ENCODE results near the gene PIGM. TPM values are rescaled to one million over a fixed set of nuclear protein-coding genes. Genes with fewer than 3 reads are reported as not detected.

The PIGM gene
- total RNA-seq, 8 experiments from 2014 or later = 5.5 to 12.3 (median 10.3) TPM

GRCh38 chr1:159992161-159992560 is 39.6 kb downstream of the PIGM start:
- in situ Hi-C loops (cut with MboI; ENCODE audit: low pct_unique_long_range_greater_than_20kb in 2 of 9, low sequenced_read_pairs in 9 of 9, unreplicated experiment in 9 of 9) = loop anchor here in 2 of 9 experiments (25.0 kb wide), 2 partner anchors 155 to 205 kb away; partner anchors contain the start of genes DUSP23 (in 1 of the 2) and SLAMF8 (in 1 of the 2)
- WGBS, 10 experiments = 80 to 100% (median 87%) methylated on average over 1 of the region's 1 CpG; no CpG with 5 or more reads in 6 of the 10 experiments
- ATAC-seq (replicated peaks in 6 of 8) = peak in 1 of 8 experiments; percentile 47
- Histone ChIP-seq H3K27ac (no peak overlapping the region), H3K4me3 (no peak overlapping the region), H3K4me1 (replicated peaks in 1 of 2) (peaks cover 0 to 4% of the 10 kb centered on the region in 2 donors)

- Histone ChIP-seq H3K4me1 (replicated peaks in 1 of 2) (peaks cover 0 to 4% of the 10 kb centered on the region in 2 donors), H3K4me3 (no peak overlapping the region), H3K27ac (no peak overlapping the region)
- WGBS, 10 experiments = 14 to 100% (median 83%) methylated on average over 1 to 4 of the region's 4 CpGs
- in situ Hi-C loops (cut with MboI; ENCODE audit: low pct_unique_long_range_greater_than_20kb in 2 of 9, low sequenced_read_pairs in 9 of 9, unreplicated experiment in 9 of 9) = loop anchor here in 2 of 9 experiments (25.0 kb wide), 2 partner anchors 154 to 204 kb away; partner anchors contain the start of genes DUSP23 (in 1 of the 2) and SLAMF8 (in 1 of the 2)
- ATAC-seq (replicated peaks in 6 of 8) = peak in 1 of 8 experiments; percentile 50
Observed at GRCh38 chr1:159991513-159991912, 40.3 kb downstream of the PIGM start.

GRCh38 chr1:159990005-159990404 is 41.8 kb downstream of the PIGM start:
- Histone ChIP-seq H3K4me3 (no peak overlapping the region), H3K27ac (no peak overlapping the region), H3K4me1 (replicated peaks in 1 of 2) (peaks cover 0 to 4% of the 10 kb centered on the region in 2 donors)
- in situ Hi-C loops (cut with MboI; ENCODE audit: low pct_unique_long_range_greater_than_20kb in 2 of 9, low sequenced_read_pairs in 9 of 9, unreplicated experiment in 9 of 9) = loop anchor here in 2 of 9 experiments (25.0 kb wide), 2 partner anchors 153 to 203 kb away; partner anchors contain the start of genes DUSP23 (in 1 of the 2) and SLAMF8 (in 1 of the 2)
- peak in 1 of 8 experiments; percentile 43 for ATAC-seq (replicated peaks in 6 of 8)
- WGBS, 10 experiments = 29 to 100% (median 80%) methylated on average over 1 to 5 of the region's 5 CpGs; no CpG with 5 or more reads in 1 of the 10 experiments

GRCh38 chr1:159989581-159989980 is 42.2 kb downstream of the PIGM start:
- Histone ChIP-seq H3K4me3 (no peak overlapping the region), H3K4me1 (replicated peaks in 1 of 2) (peaks cover 0 to 4% of the 10 kb centered on the region in 2 donors), H3K27ac (no peak overlapping the region)
- in situ Hi-C loops (cut with MboI; ENCODE audit: low pct_unique_long_range_greater_than_20kb in 2 of 9, low sequenced_read_pairs in 9 of 9, unreplicated experiment in 9 of 9) = loop anchor here in 2 of 9 experiments (25.0 kb wide), 2 partner anchors 152 to 202 kb away; partner anchors contain the start of genes DUSP23 (in 1 of the 2) and SLAMF8 (in 1 of the 2)
- ATAC-seq (replicated peaks in 6 of 8) = peak in 3 of 8 experiments; percentile 47 to 95 (median 70)
- 0 to 90% (median 83%) methylated on average over 1 to 3 of the region's 3 CpGs; no CpG with 5 or more reads in 2 of the 10 experiments for WGBS, 10 experiments

- ATAC-seq (replicated peaks in 6 of 8) = no peak
- Histone ChIP-seq H3K4me1 (replicated peaks in 1 of 2) (peaks cover 0 to 4% of the 10 kb centered on the region in 2 donors), H3K4me3 (no peak overlapping the region), H3K27ac (no peak overlapping the region)
- in situ Hi-C loops (cut with MboI; ENCODE audit: low pct_unique_long_range_greater_than_20kb in 2 of 9, low sequenced_read_pairs in 9 of 9, unreplicated experiment in 9 of 9) = loop anchor here in 2 of 9 experiments (25.0 kb wide), 2 partner anchors 151 to 201 kb away; partner anchors contain the start of genes DUSP23 (in 1 of the 2) and SLAMF8 (in 1 of the 2)
- WGBS, 10 experiments = 0 to 86% (median 57%) methylated on average over 1 of the region's 1 CpG; no CpG with 5 or more reads in 6 of the 10 experiments
Observed at GRCh38 chr1:159988006-159988405, 43.8 kb downstream of the PIGM start.

- ATAC-seq (replicated peaks in 6 of 8) = no peak
- in situ Hi-C loops (cut with MboI; ENCODE audit: low pct_unique_long_range_greater_than_20kb in 2 of 9, low sequenced_read_pairs in 9 of 9, unreplicated experiment in 9 of 9) = loop anchor here in 2 of 9 experiments (25.0 kb wide), 2 partner anchors 150 to 200 kb away; partner anchors contain the start of genes DUSP23 (in 1 of the 2) and SLAMF8 (in 1 of the 2)
- WGBS, 10 experiments = 40 to 100% (median 86%) methylated on average over 1 to 4 of the region's 4 CpGs; no CpG with 5 or more reads in 2 of the 10 experiments
Observed at GRCh38 chr1:159987186-159987585, 44.6 kb downstream of the PIGM start.

GRCh38 chr1:159986531-159986930 is 45.3 kb downstream of the PIGM start:
- H3K27ac ChIP-seq = no peak overlapping the region
- H3K4me3 ChIP-seq = no peak overlapping the region
- ATAC-seq (replicated peaks in 6 of 8) = no peak
- 60 to 100% (median 83%) methylated on average over 1 of the region's 1 CpG; no CpG with 5 or more reads in 4 of the 10 experiments for WGBS, 10 experiments
- H3K4me1 ChIP-seq (replicated peaks in 1 of 2) = peaks cover 0 to 4% of the 10 kb centered on the region in 2 donors
- in situ Hi-C loops (cut with MboI; ENCODE audit: low pct_unique_long_range_greater_than_20kb in 2 of 9, low sequenced_read_pairs in 9 of 9, unreplicated experiment in 9 of 9) = loop anchor here in 2 of 9 experiments (25.0 kb wide), 2 partner anchors 149 to 199 kb away; partner anchors contain the start of genes DUSP23 (in 1 of the 2) and SLAMF8 (in 1 of the 2)

More at GRCh38 chr1:159987186-159987585, 44.6 kb downstream of the PIGM start:
- Histone ChIP-seq H3K27ac (no peak overlapping the region), H3K4me3 (no peak overlapping the region), H3K4me1 (replicated peaks in 1 of 2) (peaks cover 0 to 4% of the 10 kb centered on the region in 2 donors)

- H3K4me1 ChIP-seq (replicated peaks in 1 of 2) = peaks cover 0 to 4% of the 10 kb centered on the region in 2 donors
- no peak for ATAC-seq (replicated peaks in 6 of 8)
- H3K4me3 ChIP-seq = no peak overlapping the region
- WGBS, 10 experiments = 47 to 100% (median 67%) methylated on average over 1 to 2 of the region's 2 CpGs; no CpG with 5 or more reads in 2 of the 10 experiments
- in situ Hi-C loops (cut with MboI; ENCODE audit: low pct_unique_long_range_greater_than_20kb in 2 of 9, low sequenced_read_pairs in 9 of 9, unreplicated experiment in 9 of 9) = loop anchor here in 2 of 9 experiments (25.0 kb wide), 2 partner anchors 149 to 199 kb away; partner anchors contain the start of genes DUSP23 (in 1 of the 2) and SLAMF8 (in 1 of the 2)
- no peak overlapping the region for H3K27ac ChIP-seq
Observed at GRCh38 chr1:159986093-159986492, 45.7 kb downstream of the PIGM start.

GRCh38 chr1:159985473-159985872 is 46.3 kb downstream of the PIGM start:
- no peak overlapping the region for H3K4me3 ChIP-seq
- in situ Hi-C loops (cut with MboI; ENCODE audit: low pct_unique_long_range_greater_than_20kb in 2 of 9, low sequenced_read_pairs in 9 of 9, unreplicated experiment in 9 of 9) = loop anchor here in 2 of 9 experiments (25.0 kb wide), 2 partner anchors 148 to 198 kb away; partner anchors contain the start of genes DUSP23 (in 1 of the 2) and SLAMF8 (in 1 of the 2)
- H3K27ac ChIP-seq = no peak overlapping the region
- ATAC-seq (replicated peaks in 6 of 8) = peak in 1 of 8 experiments; percentile 54
- H3K4me1 ChIP-seq (replicated peaks in 1 of 2) = peaks cover 0 to 4% of the 10 kb centered on the region in 2 donors
- 76 to 100% (median 85%) methylated on average over 1 to 6 of the region's 6 CpGs; no CpG with 5 or more reads in 2 of the 10 experiments for WGBS, 10 experiments

- WGBS, 10 experiments = 0 to 68% (median 57%) methylated on average over 1 to 5 of the region's 5 CpGs; no CpG with 5 or more reads in 1 of the 10 experiments
- no peak overlapping the region for H3K27ac ChIP-seq
- H3K4me3 ChIP-seq = no peak overlapping the region
- no peaks in the 10 kb centered on the region for H3K4me1 ChIP-seq (replicated peaks in 1 of 2)
- ATAC-seq (replicated peaks in 6 of 8) = no peak
- in situ Hi-C loops (cut with MboI; ENCODE audit: low pct_unique_long_range_greater_than_20kb in 2 of 9, low sequenced_read_pairs in 9 of 9, unreplicated experiment in 9 of 9) = loop anchor here in 2 of 9 experiments (25.0 kb wide), 2 partner anchors 146 to 196 kb away; partner anchors contain the start of genes DUSP23 (in 1 of the 2) and SLAMF8 (in 1 of the 2)
Observed at GRCh38 chr1:159983681-159984080, 48.1 kb downstream of the PIGM start.

- 13 to 100% (median 88%) methylated on average over 1 to 6 of the region's 6 CpGs for WGBS, 10 experiments
- Histone ChIP-seq H3K4me1 (replicated peaks in 1 of 2) (no peaks in the 10 kb centered on the region), H3K4me3 (no peak overlapping the region), H3K27ac (no peak overlapping the region)
- ATAC-seq (replicated peaks in 6 of 8) = peak in 3 of 8 experiments; percentile 26 to 89 (median 60)
- in situ Hi-C loops (cut with MboI; ENCODE audit: low pct_unique_long_range_greater_than_20kb in 2 of 9, low sequenced_read_pairs in 9 of 9, unreplicated experiment in 9 of 9) = loop anchor here in 2 of 9 experiments (25.0 kb wide), 2 partner anchors 145 to 195 kb away; partner anchors contain the start of genes DUSP23 (in 1 of the 2) and SLAMF8 (in 1 of the 2)
Observed at GRCh38 chr1:159982280-159982679, 49.5 kb downstream of the PIGM start.

GRCh38 chr1:159981351-159982055 is 50.3 kb downstream of the PIGM start:
- WGBS, 10 experiments = 70 to 100% (median 91%) methylated on average over 1 to 6 of the region's 6 CpGs; no CpG with 5 or more reads in 4 of the 10 experiments
- H3K4me3 ChIP-seq = no peak overlapping the region
- in situ Hi-C loops (cut with MboI; ENCODE audit: low pct_unique_long_range_greater_than_20kb in 2 of 9, low sequenced_read_pairs in 9 of 9, unreplicated experiment in 9 of 9) = loop anchor here in 2 of 9 experiments (25.0 kb wide), 2 partner anchors 144 to 194 kb away; partner anchors contain the start of genes DUSP23 (in 1 of the 2) and SLAMF8 (in 1 of the 2)
- no peaks in the 10 kb centered on the region for H3K4me1 ChIP-seq (replicated peaks in 1 of 2)
- no peak overlapping the region for H3K27ac ChIP-seq
- no peak for ATAC-seq (replicated peaks in 6 of 8)
